Hepatocyte (in vitro differentiated cells): Measurements from ENCODE around the gene DAB2IP. TPM values are rescaled to one million over a fixed set of nuclear protein-coding genes. Genes with fewer than 3 reads are reported as not detected.

Source experiments
- DNase-seq: peaks from one replicate; pipeline ENCODE4 v3.0.0-alpha.2; 2016; ENCODE audit warnings: low spot score
- H2AFZ ChIP-seq: fragments of 200-600 bp; sonication (generic); 2 replicates; pipeline ENCODE4 v1.6.0; 2016; ENCODE audit warnings: antibody characterized with exemption, mild to moderate bottlenecking
- H3K27ac ChIP-seq: fragments of 200-600 bp; sonication (generic); 2 replicates; pipeline ENCODE4 v1.5.1; 2016; ENCODE audit warnings: mild to moderate bottlenecking
- H3K27me3 ChIP-seq: fragments of 200-600 bp; sonication (generic); 2 replicates; pipeline ENCODE4 v1.6.1; 2016
- H3K36me3 ChIP-seq: fragments of 200-600 bp; sonication (generic); replicated peaks from 2 replicates; pipeline ENCODE4 v1.5.1; 2016; ENCODE audit warnings: low read depth; ENCODE audit not compliant: insufficient read depth
- H3K4me1 ChIP-seq: fragments of 200-600 bp; sonication (generic); 2 replicates; pipeline ENCODE4 v1.5.1; 2016; ENCODE audit warnings: mild to moderate bottlenecking, moderate library complexity; ENCODE audit not compliant: insufficient read depth
- H3K4me2 ChIP-seq: fragments of 200-600 bp; sonication (generic); 2 replicates; pipeline ENCODE4 v1.6.0; 2016
- H3K4me3 ChIP-seq: fragments of 200-600 bp; sonication (generic); 2 replicates; pipeline ENCODE4 v1.5.1; 2016; ENCODE audit warnings: mild to moderate bottlenecking
- H3K79me2 ChIP-seq: fragments of 200-600 bp; sonication (generic); 2 replicates; pipeline ENCODE4 v1.6.0; 2017; ENCODE audit warnings: mild to moderate bottlenecking
- H3K9me2 ChIP-seq: fragments of 200-600 bp; sonication (generic); replicated peaks from 2 replicates; pipeline ENCODE4 v1.6.0; 2017; ENCODE audit warnings: mild to moderate bottlenecking; ENCODE audit not compliant: insufficient read depth
- H3K9me3 ChIP-seq: fragments of 200-600 bp; sonication (generic); 2 replicates; pipeline ENCODE4 v1.5.1; 2016; ENCODE audit warnings: low read depth, mild to moderate bottlenecking
- H4K20me1 ChIP-seq: fragments of 200-600 bp; sonication (generic); 2 replicates; pipeline ENCODE4 v1.6.0; 2016; ENCODE audit warnings: mild to moderate bottlenecking; ENCODE audit not compliant: insufficient read depth, poor library complexity, severe bottlenecking
- CTCF ChIP-seq: fragments of 200-600 bp; sonication (generic); IDR thresholded peaks from 2 replicates; pipeline ENCODE4 v1.5.1; 2016; ENCODE audit warnings: antibody characterized with exemption, mild to moderate bottlenecking; ENCODE audit not compliant: poor library complexity
- EZH2 ChIP-seq: fragments of 200-600 bp; sonication (generic); IDR thresholded peaks from 2 replicates; pipeline ENCODE4 v1.6.1; 2016; ENCODE audit warnings: antibody characterized with exemption, mild to moderate bottlenecking, borderline replicate concordance
- EZH2phosphoT487 ChIP-seq: fragments of 200-600 bp; sonication (generic); IDR thresholded peaks from one replicate; pipeline ENCODE4 v1.6.1; 2018; ENCODE audit warnings: antibody characterized with exemption, mild to moderate bottlenecking, low read depth, moderate library complexity; ENCODE audit not compliant: unreplicated experiment, severe bottlenecking
- WGBS: methylation state at CpG from one replicate; pipeline ENCODE4 v1.1.6; 2016; ENCODE audit warnings: low lambda C conversion rate; ENCODE audit errors: missing lambda C conversion rate; 5-methylcytosine and 5-hydroxymethylcytosine counted together
- polyA plus RNA-seq: library from polyadenylated mRNA; unstranded; fragments of >200 nt; fragmentation: Nextera tagmentation; extraction: Ambion mirVana; gene quantifications from 2 replicates; pipeline ENCODE4 v1.2.1, GENCODE V29; 2016
- total RNA-seq: library from RNA; depleted of rRNA; stranded (reverse); fragments of >200 nt; gene quantifications from 2 replicates; pipeline ENCODE4 v1.2.3, GENCODE V29; 2014

Gene DAB2IP
- total and polyA plus RNA-seq, 2 experiments from 2014 or later, result 11.6 to 31.0 TPM

- Histone ChIP-seq H2AFZ (no peak overlapping the region), H3K27me3 (no peaks in the 10 kb centered on the region), H3K4me3 (no peak overlapping the region), H3K79me2 (peaks cover 41% of the 10 kb centered on the region), H3K27ac (no peak overlapping the region), H3K9me3 (no peaks in the 10 kb centered on the region), H3K4me2 (no peak overlapping the region), H3K4me1 (no peaks in the 10 kb centered on the region), H4K20me1 (peaks cover 42% of the 10 kb centered on the region), H3K36me3 (no peaks in the 10 kb centered on the region), H3K9me2 (no peaks in the 10 kb centered on the region)
- TF ChIP-seq EZH2phosphoT487 (no peak), EZH2 (no peak), CTCF (no peak)
- DNase-seq, result no peak
- 85% methylated on average over 16 of the region's 16 CpGs for WGBS
Observed at GRCh38 chr9:121756474-121757280, 105.2 kb downstream of the DAB2IP start.

- Histone ChIP-seq H3K9me3 (no peaks in the 10 kb centered on the region), H3K4me1 (no peaks in the 10 kb centered on the region), H3K36me3 (no peaks in the 10 kb centered on the region), H3K9me2 (no peaks in the 10 kb centered on the region), H3K4me2 (no peak overlapping the region), H3K27ac (no peak overlapping the region), H3K79me2 (peaks cover 35% of the 10 kb centered on the region), H3K4me3 (no peak overlapping the region), H2AFZ (no peak overlapping the region), H3K27me3 (no peaks in the 10 kb centered on the region), H4K20me1 (peaks cover 37% of the 10 kb centered on the region)
- TF ChIP-seq CTCF (no peak), EZH2 (no peak), EZH2phosphoT487 (no peak)
- no peak for DNase-seq
- 100% methylated on average over 1 of the region's 1 CpG for WGBS
Observed at GRCh38 chr9:121757281-121757585, 105.8 kb downstream of the DAB2IP start.

GRCh38 chr9:121758693-121759092 is 107.3 kb downstream of the DAB2IP start:
- no peaks in the 10 kb centered on the region for H3K9me2 ChIP-seq
- H3K27me3 ChIP-seq, result no peaks in the 10 kb centered on the region
- 94% methylated on average over 9 of the region's 9 CpGs for WGBS
- no peak overlapping the region for H2AFZ ChIP-seq
- no peaks in the 10 kb centered on the region for H3K36me3 ChIP-seq
- no peak overlapping the region for H3K27ac ChIP-seq
- no peaks in the 10 kb centered on the region for H3K4me1 ChIP-seq
- no peaks in the 10 kb centered on the region for H3K9me3 ChIP-seq
- no peak for TF ChIP-seq CTCF
- peaks cover 21% of the 10 kb centered on the region for H3K79me2 ChIP-seq
- H4K20me1 ChIP-seq, result peaks cover 23% of the 10 kb centered on the region
- H3K4me3 ChIP-seq, result no peak overlapping the region
- no peak overlapping the region for H3K4me2 ChIP-seq
- DNase-seq, result no peak

DNA sequence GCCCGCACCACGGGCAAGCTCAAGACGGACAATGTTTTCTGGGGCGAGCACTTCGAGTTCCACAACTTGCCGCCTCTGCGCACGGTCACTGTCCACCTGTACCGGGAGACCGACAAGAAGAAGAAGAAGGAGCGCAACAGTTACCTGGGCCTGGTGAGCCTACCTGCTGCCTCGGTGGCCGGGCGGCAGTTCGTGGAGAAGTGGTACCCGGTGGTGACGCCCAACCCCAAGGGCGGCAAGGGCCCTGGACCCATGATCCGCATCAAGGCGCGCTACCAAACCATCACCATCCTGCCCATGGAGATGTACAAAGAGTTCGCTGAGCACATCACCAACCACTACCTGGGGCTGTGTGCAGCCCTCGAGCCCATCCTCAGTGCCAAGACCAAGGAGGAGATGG is 108.6 kb downstream of the DAB2IP start:
- Histone ChIP-seq H2AFZ (no peak overlapping the region), H3K9me2 (no peaks in the 10 kb centered on the region), H3K9me3 (no peaks in the 10 kb centered on the region), H3K79me2 (peaks cover 9% of the 10 kb centered on the region), H3K4me2 (no peak overlapping the region), H3K36me3 (no peaks in the 10 kb centered on the region), H3K4me3 (no peak overlapping the region), H3K27ac (no peak overlapping the region), H3K27me3 (no peaks in the 10 kb centered on the region), H3K4me1 (peaks cover 4% of the 10 kb centered on the region), H4K20me1 (peaks cover 10% of the 10 kb centered on the region)
- TF ChIP-seq EZH2phosphoT487, result no peak
- TF ChIP-seq EZH2, result no peak
- TF ChIP-seq CTCF, result no peak
- DNase-seq, result no peak
- WGBS, result over 99% methylated on average over 20 of the region's 23 CpGs
